A549 (cell line): Measurements from ENCODE around the gene RNF167. TPM values are rescaled to one million over a fixed set of nuclear protein-coding genes. Genes with fewer than 3 reads are reported as not detected.
A peak's percentile ranks its signal among the peaks of the same experiment; 100 is the strongest.

Experiments used
- ATAC-seq, 2 experiments: fragments of 200-7000 bp in 1 of 2; fragments of >200 bp in 1 of 2; cut with Nextera tagmentation in 1 of 2; cut with Tn5 transposase in 1 of 2; 3 replicates each; pipeline versions ENCODE4 v1.8.0 to v1.9.1; 2018 to 2020; ENCODE audit warnings: mild to moderate bottlenecking in 1 of 2, moderate library complexity in 1 of 2
- CTCF ChIA-PET: fragments of 300-600 bp; sonication (Branson Sonifier 250); formaldehyde crosslinking; extraction: SDS; loops from one replicate; lab custom pipeline; 2021; ENCODE audit warnings: antibody characterized with exemption, inconsistent platforms; lab: Yijun Ruan, JAX
- POLR2A ChIA-PET: fragments of 350-600 bp; formaldehyde crosslinking; extraction: SDS; loops from one replicate; lab custom pipeline; 2021; ENCODE audit warnings: antibody characterized with exemption, inconsistent platforms; lab: Yijun Ruan, JAX
- DNase-seq, 2 experiments: peaks; one replicate each; pipeline versions ENCODE4 v3.0.0 to v3.0.0-alpha.2; 2011 to 2016; ENCODE audit warnings: low read depth in 1 of 2, low spot score in 1 of 2
- FAIRE-seq: peaks from 2 replicates; lab custom pipeline; 2011; peaks lifted over from hg19 to GRCh38; lab: Jason Lieb, UNC
- H3K27ac ChIP-seq, 2 experiments: fragments of >200 bp; sonication (Bioruptor Twin); formaldehyde crosslinking; 3 replicates each; pipeline ENCODE4 v1.5.1; 2016 to 2017
- H3K4me1 ChIP-seq: fragments of >200 bp; sonication (Bioruptor Twin); formaldehyde crosslinking; 3 replicates; pipeline ENCODE4 v1.6.1; 2016
- H3K4me2 ChIP-seq: fragments of >200 bp; sonication (Bioruptor Twin); formaldehyde crosslinking; 3 replicates; pipeline ENCODE4 v1.6.1; 2016
- H3K4me3 ChIP-seq: fragments of >200 bp; sonication (Bioruptor Twin); formaldehyde crosslinking; 3 replicates; pipeline ENCODE4 v1.5.1; 2016
- H3K9me3 ChIP-seq: fragments of >200 bp; sonication (Bioruptor Twin); formaldehyde crosslinking; 3 replicates; pipeline ENCODE4 v1.6.1; 2016
- BCL3 ChIP-seq: fragments of >200 bp; sonication (Bioruptor Twin); formaldehyde crosslinking; IDR thresholded peaks from 3 replicates; pipeline ENCODE4 v1.6.1; 2016
- BHLHE40 ChIP-seq: IDR thresholded peaks from 2 replicates; pipeline ENCODE4 v1.6.1; 2012; ENCODE audit warnings: low read depth, low read length, inconsistent platforms
- CEBPB ChIP-seq, 2 experiments: fragments of >200 bp in 1 of 2; sonication (Bioruptor Twin) in 1 of 2; formaldehyde crosslinking in 1 of 2; IDR thresholded peaks; 2 replicates each; pipeline ENCODE4 v1.6.1; 2012 to 2016
- CHD2 ChIP-seq: fragments of 150-350 bp; IDR thresholded peaks from 2 replicates; pipeline ENCODE4 v1.6.1; 2014; ENCODE audit warnings: low read length; ENCODE audit not compliant: partially characterized antibody
- EHF ChIP-seq: fragments of 250-450 bp; sonication (Bioruptor Pico); IDR thresholded peaks from 2 replicates; pipeline ENCODE4 v1.5.0; 2020; ENCODE audit warnings: mild to moderate bottlenecking
- EHMT2 ChIP-seq: fragments of 200-600 bp; sonication (generic); IDR thresholded peaks from 2 replicates; pipeline ENCODE4 v1.6.1; 2016; ENCODE audit warnings: antibody characterized with exemption, low read depth, mild to moderate bottlenecking, moderate library complexity
- ELK1 ChIP-seq: fragments of 150-350 bp; IDR thresholded peaks from 2 replicates; pipeline ENCODE4 v1.6.1; 2014; ENCODE audit warnings: low read depth, mild to moderate bottlenecking, low read length
- EP300 ChIP-seq, 2 experiments: fragments of >200 bp; sonication (Bioruptor Twin); formaldehyde crosslinking; IDR thresholded peaks; 2 replicates in 1 of 2; 3 replicates in 1 of 2; pipeline ENCODE4 v1.6.1; 2016 to 2017
- GATA3 ChIP-seq: IDR thresholded peaks from 2 replicates; pipeline ENCODE4 v1.6.1; 2012; ENCODE audit warnings: borderline replicate concordance
- HOXA7 ChIP-seq: fragments of 250-450 bp; sonication (Bioruptor Pico); IDR thresholded peaks from 2 replicates; pipeline ENCODE4 v1.5.0; 2020; ENCODE audit warnings: mild to moderate bottlenecking, moderate library complexity
- HOXB13 ChIP-seq: fragments of 250-450 bp; sonication (Bioruptor Pico); IDR thresholded peaks from 2 replicates; pipeline ENCODE4 v1.5.0; 2020; ENCODE audit warnings: low read depth, mild to moderate bottlenecking, moderate library complexity
- JUN ChIP-seq, 2 experiments: fragments of >200 bp; sonication (Bioruptor Twin); formaldehyde crosslinking; IDR thresholded peaks; 2 replicates in 1 of 2; 3 replicates in 1 of 2; pipeline ENCODE4 v1.6.1; 2016 to 2017
- JUNB ChIP-seq: fragments of >200 bp; sonication (Bioruptor Twin); formaldehyde crosslinking; IDR thresholded peaks from 2 replicates; pipeline ENCODE4 v1.6.1; 2016
- MAFK ChIP-seq: fragments of 450-650 bp; IDR thresholded peaks from 2 replicates; pipeline ENCODE4 v1.6.1; 2014; ENCODE audit not compliant: partially characterized antibody
- MAX ChIP-seq: IDR thresholded peaks from 2 replicates; pipeline ENCODE4 v1.6.1; 2012
- MAZ ChIP-seq: fragments of 150-350 bp; IDR thresholded peaks from 2 replicates; pipeline ENCODE4 v1.6.1; 2014; ENCODE audit warnings: antibody characterized with exemption, low read depth, low read length, borderline replicate concordance
- PHF8 ChIP-seq: fragments of 200-600 bp; sonication (generic); IDR thresholded peaks from 2 replicates; pipeline ENCODE4 v1.6.1; 2016; ENCODE audit warnings: low read depth, mild to moderate bottlenecking, antibody characterized with exemption, moderate library complexity, borderline replicate concordance
- POLR2A ChIP-seq: IDR thresholded peaks from 2 replicates; pipeline ENCODE4 v1.6.1; 2012; ENCODE audit warnings: mild to moderate bottlenecking, low read length
- RARB ChIP-seq: fragments of 250-450 bp; sonication (Bioruptor Pico); IDR thresholded peaks from 2 replicates; pipeline ENCODE4 v1.8.0; 2021; ENCODE audit warnings: mild to moderate bottlenecking, moderate library complexity
- RCOR1 ChIP-seq: fragments of 150-350 bp; IDR thresholded peaks from 2 replicates; pipeline ENCODE4 v1.6.1; 2014; ENCODE audit warnings: antibody characterized with exemption, low read length, low read depth
- RFX5 ChIP-seq: fragments of 450-650 bp; IDR thresholded peaks from 2 replicates; pipeline ENCODE4 v1.7.1; 2014; ENCODE audit warnings: antibody characterized with exemption, mild to moderate bottlenecking, moderate library complexity
- RNF2 ChIP-seq: fragments of 200-600 bp; sonication (generic); IDR thresholded peaks from 2 replicates; pipeline ENCODE4 v1.6.1; 2016; ENCODE audit warnings: low read depth, mild to moderate bottlenecking, antibody characterized with exemption, moderate library complexity, borderline replicate concordance
- TFCP2L1 ChIP-seq: fragments of 250-450 bp; sonication (Bioruptor Pico); IDR thresholded peaks from 2 replicates; pipeline ENCODE4 v1.5.0; 2021; ENCODE audit warnings: mild to moderate bottlenecking
- ZC3H11A ChIP-seq: fragments of 450-650 bp; IDR thresholded peaks from 2 replicates; pipeline ENCODE4 v1.6.1; 2014; ENCODE audit warnings: antibody characterized with exemption, mild to moderate bottlenecking
- WGBS: methylation state at CpG from one replicate; pipeline ENCODE4 v1.1.6; 2017; ENCODE audit errors: missing lambda C conversion rate; 5-methylcytosine and 5-hydroxymethylcytosine counted together
- polyA plus RNA-seq, 4 experiments: library from polyadenylated mRNA; depleted of rRNA in 3 of 4; stranded (reverse); fragments of >200 nt; fragmentation: RNase III in 1 of 4; extraction: RNeasy Plus Mini Kit Qiagen cat#74134 plus additional on column Dnase treatment in 1 of 4; gene quantifications; 2 replicates in 3 of 4; 3 replicates in 1 of 4; pipeline ENCODE4 v1.2.3, GENCODE V29; 2011 to 2017
- TF ChIP-seq, protein P1 (sequence below): fragments of 450-650 bp; IDR thresholded peaks from 2 replicates; pipeline ENCODE4 v1.6.1; 2014; ENCODE audit warnings: antibody characterized with exemption
- TF ChIP-seq, protein P2 (sequence below): fragments of 250-450 bp; sonication (Bioruptor Pico); IDR thresholded peaks from 2 replicates; pipeline ENCODE4 v1.5.0; 2021; ENCODE audit warnings: mild to moderate bottlenecking, moderate library complexity, borderline replicate concordance
- TF ChIP-seq, protein P3 (sequence below): fragments of >200 bp; sonication (Bioruptor Twin); formaldehyde crosslinking; IDR thresholded peaks from 3 replicates; pipeline ENCODE4 v1.5.1; 2016

RNF167 gene
- polyA plus RNA-seq, 2 of the 4 experiments (the other 2 are of a cell fraction): 86.4 to 98.7 TPM

GRCh38 chr17:4931963-4932362 is 8.1 kb upstream of the RNF167 start, which contains the start of gene GP1BA:
Gene GP1BA (plus strand): TSS chr17:4932277. CDS start chr17:4932605, 328 bp downstream.
- Histone ChIP-seq H3K4me1 (no peaks in the 10 kb centered on the region), H3K27ac (no peak within 1 kb of the TSS), H3K4me3 (no peak within 1 kb of the TSS), H3K9me3 (no peaks in the 10 kb centered on the region), H3K4me2 (no peak within 1 kb of the TSS)
- FAIRE-seq (no peak), ATAC-seq (no peak), DNase-seq (no peak)
- ChIA-PET CTCF (interaction anchor here (1.0 to 2.0 kb wide), 3 partner anchors 8 to 130 kb away, joined by 3 to 7 read pairs (median 3); no protein-coding TSS in a partner anchor), POLR2A (interaction anchor here (1.4 kb wide), 1 partner anchor 8 kb away, joined by 4 read pairs; the partner anchor contains the start of genes RNF167 and SLC25A11)
- TF ChIP-seq MAFK (no peak), BCL3 (no peak), BHLHE40 (no peak), HOXA7 (CRISPR knock-in tag) (no peak), TFCP2L1 (no peak), RFX5 (no peak), EHMT2 (no peak), MAX (no peak), CEBPB (IDR thresholded peaks at IDR 0.05) (no peak), RNF2 (no peak), EHF (CRISPR knock-in tag) (no peak), MAZ (no peak), EP300 (IDR thresholded peaks at IDR 0.05) (no peak), RARB (CRISPR knock-in tag) (no peak), HOXB13 (CRISPR knock-in tag) (no peak), RCOR1 (no peak), JUN (IDR thresholded peaks at IDR 0.05) (no peak), ZC3H11A (no peak)
- TF ChIP-seq, protein P1, sequence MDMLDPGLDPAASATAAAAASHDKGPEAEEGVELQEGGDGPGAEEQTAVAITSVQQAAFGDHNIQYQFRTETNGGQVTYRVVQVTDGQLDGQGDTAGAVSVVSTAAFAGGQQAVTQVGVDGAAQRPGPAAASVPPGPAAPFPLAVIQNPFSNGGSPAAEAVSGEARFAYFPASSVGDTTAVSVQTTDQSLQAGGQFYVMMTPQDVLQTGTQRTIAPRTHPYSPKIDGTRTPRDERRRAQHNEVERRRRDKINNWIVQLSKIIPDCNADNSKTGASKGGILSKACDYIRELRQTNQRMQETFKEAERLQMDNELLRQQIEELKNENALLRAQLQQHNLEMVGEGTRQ: no peak
- TF ChIP-seq, protein P2, sequence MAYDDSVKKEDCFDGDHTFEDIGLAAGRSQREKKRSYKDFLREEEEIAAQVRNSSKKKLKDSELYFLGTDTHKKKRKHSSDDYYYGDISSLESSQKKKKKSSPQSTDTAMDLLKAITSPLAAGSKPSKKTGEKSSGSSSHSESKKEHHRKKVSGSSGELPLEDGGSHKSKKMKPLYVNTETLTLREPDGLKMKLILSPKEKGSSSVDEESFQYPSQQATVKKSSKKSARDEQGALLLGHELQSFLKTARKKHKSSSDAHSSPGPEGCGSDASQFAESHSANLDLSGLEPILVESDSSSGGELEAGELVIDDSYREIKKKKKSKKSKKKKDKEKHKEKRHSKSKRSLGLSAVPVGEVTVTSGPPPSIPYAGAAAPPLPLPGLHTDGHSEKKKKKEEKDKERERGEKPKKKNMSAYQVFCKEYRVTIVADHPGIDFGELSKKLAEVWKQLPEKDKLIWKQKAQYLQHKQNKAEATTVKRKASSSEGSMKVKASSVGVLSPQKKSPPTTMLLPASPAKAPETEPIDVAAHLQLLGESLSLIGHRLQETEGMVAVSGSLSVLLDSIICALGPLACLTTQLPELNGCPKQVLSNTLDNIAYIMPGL (CRISPR knock-in tag): no peak
- 94% methylated on average over 14 of the region's 14 CpGs for WGBS

DNA sequence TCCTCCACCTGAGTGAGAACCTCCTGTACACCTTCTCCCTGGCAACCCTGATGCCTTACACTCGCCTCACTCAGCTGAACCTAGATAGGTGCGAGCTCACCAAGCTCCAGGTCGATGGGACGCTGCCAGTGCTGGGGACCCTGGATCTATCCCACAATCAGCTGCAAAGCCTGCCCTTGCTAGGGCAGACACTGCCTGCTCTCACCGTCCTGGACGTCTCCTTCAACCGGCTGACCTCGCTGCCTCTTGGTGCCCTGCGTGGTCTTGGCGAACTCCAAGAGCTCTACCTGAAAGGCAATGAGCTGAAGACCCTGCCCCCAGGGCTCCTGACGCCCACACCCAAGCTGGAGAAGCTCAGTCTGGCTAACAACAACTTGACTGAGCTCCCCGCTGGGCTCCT is 7.3 kb upstream of the RNF167 start:
- TF ChIP-seq CHD2: no peak
- no peak for TF ChIP-seq ELK1
- TF ChIP-seq POLR2A: no peak
- no peak for TF ChIP-seq JUNB
- no peak for TF ChIP-seq RNF2
- no peak for TF ChIP-seq RFX5
- no peak for TF ChIP-seq EHMT2
- no peak for TF ChIP-seq BHLHE40
- TF ChIP-seq, protein P3, sequence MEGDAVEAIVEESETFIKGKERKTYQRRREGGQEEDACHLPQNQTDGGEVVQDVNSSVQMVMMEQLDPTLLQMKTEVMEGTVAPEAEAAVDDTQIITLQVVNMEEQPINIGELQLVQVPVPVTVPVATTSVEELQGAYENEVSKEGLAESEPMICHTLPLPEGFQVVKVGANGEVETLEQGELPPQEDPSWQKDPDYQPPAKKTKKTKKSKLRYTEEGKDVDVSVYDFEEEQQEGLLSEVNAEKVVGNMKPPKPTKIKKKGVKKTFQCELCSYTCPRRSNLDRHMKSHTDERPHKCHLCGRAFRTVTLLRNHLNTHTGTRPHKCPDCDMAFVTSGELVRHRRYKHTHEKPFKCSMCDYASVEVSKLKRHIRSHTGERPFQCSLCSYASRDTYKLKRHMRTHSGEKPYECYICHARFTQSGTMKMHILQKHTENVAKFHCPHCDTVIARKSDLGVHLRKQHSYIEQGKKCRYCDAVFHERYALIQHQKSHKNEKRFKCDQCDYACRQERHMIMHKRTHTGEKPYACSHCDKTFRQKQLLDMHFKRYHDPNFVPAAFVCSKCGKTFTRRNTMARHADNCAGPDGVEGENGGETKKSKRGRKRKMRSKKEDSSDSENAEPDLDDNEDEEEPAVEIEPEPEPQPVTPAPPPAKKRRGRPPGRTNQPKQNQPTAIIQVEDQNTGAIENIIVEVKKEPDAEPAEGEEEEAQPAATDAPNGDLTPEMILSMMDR: no peak
- TF ChIP-seq JUN (IDR thresholded peaks at IDR 0.05): no peak
- no peak for TF ChIP-seq MAX
- no peak for TF ChIP-seq GATA3
- no peak for TF ChIP-seq PHF8
- DNase-seq (no peak), ATAC-seq (peak in 1 of 2 experiments; percentile 7; a peak in 1 of 6 replicates), FAIRE-seq (no peak)
- 95% methylated on average over 12 of the region's 12 CpGs for WGBS
- no peaks in the 10 kb centered on the region for H3K4me1 ChIP-seq
- ChIA-PET CTCF (interaction anchor here (0.8 to 2.0 kb wide), 4 partner anchors 9 to 129 kb away, joined by 3 to 7 read pairs (median 3); no protein-coding TSS in a partner anchor), POLR2A (interaction anchor here (0.9 kb wide), 1 partner anchor 35 kb away, joined by 3 read pairs; the partner anchor contains the start of gene SPAG7)
- H3K4me2 ChIP-seq: no peak overlapping the region
- no peak overlapping the region for H3K4me3 ChIP-seq
- H3K9me3 ChIP-seq: no peaks in the 10 kb centered on the region
- no peak overlapping the region for H3K27ac ChIP-seq
